GM06990 (cell line): Measurements from ENCODE around the gene KLF13.

ENCODE experiments used
- DNase-seq: peaks from one replicate; pipeline ENCODE4 v3.0.0-alpha.2; 2011; ENCODE audit not compliant: insufficient read length; ENCODE audit errors: extremely low read depth
- H3K27me3 ChIP-seq: replicated peaks from 2 replicates; pipeline ENCODE4 v1.6.0; 2011; ENCODE audit warnings: low read length; ENCODE audit not compliant: control insufficient read depth, insufficient read depth
- H3K36me3 ChIP-seq: 2 replicates; pipeline ENCODE4 v1.5.1; 2011; ENCODE audit warnings: low read length; ENCODE audit not compliant: control insufficient read depth, insufficient read depth
- H3K4me3 ChIP-seq: replicated peaks from 2 replicates; pipeline ENCODE4 v1.5.1; 2011; ENCODE audit warnings: low read depth, mild to moderate bottlenecking, control low read depth, low read length
- TF ChIP-seq, protein P1 (sequence below): IDR thresholded peaks from 2 replicates; pipeline ENCODE4 v1.5.1; 2011; ENCODE audit warnings: low read length, control low read depth, mild to moderate bottlenecking, inconsistent platforms; ENCODE audit not compliant: insufficient read depth, poor library complexity, severe bottlenecking

The KLF13 gene

DNA sequence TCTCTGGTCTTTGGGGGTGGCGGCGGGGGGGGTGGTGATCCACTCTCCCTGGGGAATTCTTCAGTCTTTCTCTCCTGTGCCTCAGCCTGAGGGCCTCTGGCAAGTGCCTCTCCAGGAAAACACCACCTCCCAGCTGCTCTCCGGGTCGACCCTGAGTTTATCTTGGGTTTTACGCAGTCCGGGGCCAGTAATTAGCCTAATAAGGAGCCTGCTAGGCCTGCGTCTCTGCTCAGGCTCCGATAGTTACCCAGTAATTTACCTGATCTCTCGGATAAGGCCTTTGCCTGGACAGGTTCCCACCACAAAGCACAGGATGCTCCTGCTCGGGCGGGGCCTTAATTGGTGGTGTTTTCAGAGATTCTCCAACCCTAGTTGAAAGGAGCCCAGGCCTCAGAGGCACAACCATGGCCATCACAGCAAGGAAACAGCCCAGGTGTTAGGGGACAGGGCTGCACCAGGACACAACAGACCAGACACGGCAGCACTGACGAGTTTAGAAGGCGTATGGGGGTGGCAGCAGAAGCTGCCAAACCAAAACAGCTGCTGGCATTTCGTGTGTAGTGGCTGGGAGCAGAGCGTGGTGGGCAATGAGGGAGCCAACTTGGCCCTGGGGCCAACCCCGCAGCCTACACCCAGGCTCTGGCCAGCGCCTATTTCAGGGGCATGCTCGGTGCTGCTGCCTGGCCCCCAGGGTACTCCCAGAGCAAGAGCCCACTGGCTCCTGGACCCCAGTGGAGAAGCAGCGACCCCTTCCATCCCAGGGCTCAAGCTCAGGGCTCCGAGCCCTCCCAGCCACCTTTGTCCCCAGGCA is 71.4 kb downstream of the KLF13 start:
- H3K36me3 ChIP-seq: no peaks in the 10 kb centered on the region
- no peaks in the 10 kb centered on the region; the same call in 1 of the 2 replicates for H3K27me3 ChIP-seq
- no peak for DNase-seq
- TF ChIP-seq, protein P1, sequence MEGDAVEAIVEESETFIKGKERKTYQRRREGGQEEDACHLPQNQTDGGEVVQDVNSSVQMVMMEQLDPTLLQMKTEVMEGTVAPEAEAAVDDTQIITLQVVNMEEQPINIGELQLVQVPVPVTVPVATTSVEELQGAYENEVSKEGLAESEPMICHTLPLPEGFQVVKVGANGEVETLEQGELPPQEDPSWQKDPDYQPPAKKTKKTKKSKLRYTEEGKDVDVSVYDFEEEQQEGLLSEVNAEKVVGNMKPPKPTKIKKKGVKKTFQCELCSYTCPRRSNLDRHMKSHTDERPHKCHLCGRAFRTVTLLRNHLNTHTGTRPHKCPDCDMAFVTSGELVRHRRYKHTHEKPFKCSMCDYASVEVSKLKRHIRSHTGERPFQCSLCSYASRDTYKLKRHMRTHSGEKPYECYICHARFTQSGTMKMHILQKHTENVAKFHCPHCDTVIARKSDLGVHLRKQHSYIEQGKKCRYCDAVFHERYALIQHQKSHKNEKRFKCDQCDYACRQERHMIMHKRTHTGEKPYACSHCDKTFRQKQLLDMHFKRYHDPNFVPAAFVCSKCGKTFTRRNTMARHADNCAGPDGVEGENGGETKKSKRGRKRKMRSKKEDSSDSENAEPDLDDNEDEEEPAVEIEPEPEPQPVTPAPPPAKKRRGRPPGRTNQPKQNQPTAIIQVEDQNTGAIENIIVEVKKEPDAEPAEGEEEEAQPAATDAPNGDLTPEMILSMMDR: no peak
- H3K4me3 ChIP-seq: no peak overlapping the region

DNA sequence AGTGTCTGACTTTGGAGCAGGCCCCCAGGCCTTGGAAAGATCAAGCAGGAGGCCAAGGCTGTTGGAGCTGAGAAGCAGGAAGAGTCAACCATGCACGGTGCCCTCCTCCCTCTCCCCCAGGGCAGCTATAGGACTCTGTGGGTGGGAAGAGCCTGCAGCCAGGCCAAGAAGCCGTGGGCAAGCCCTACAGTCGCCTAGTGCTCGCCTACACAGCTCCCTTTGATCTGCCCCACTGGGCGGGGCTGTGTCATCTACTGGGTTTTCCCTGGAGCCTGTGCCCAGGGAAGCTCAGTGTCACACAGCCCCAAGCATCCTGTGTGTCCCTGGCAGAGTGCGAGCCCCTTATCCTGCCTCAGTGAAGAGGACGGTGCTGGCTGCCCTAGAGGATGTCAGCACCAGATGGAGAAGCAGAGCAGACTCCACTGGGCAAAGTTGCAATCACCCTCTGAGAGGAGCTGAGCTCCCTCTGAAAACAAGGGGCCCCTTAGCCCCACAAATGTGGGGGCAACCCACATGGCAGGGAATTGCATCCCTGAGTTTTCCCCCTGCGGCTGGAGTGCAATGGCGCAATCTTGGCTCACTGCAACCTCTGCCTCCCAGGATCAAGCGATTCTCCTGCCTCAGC is 72.2 kb downstream of the KLF13 start:
- H3K4me3 ChIP-seq: no peak overlapping the region
- TF ChIP-seq, protein P1: no peak
- no peaks in the 10 kb centered on the region for H3K36me3 ChIP-seq
- no peaks in the 10 kb centered on the region for H3K27me3 ChIP-seq
- no peak for DNase-seq

DNA sequence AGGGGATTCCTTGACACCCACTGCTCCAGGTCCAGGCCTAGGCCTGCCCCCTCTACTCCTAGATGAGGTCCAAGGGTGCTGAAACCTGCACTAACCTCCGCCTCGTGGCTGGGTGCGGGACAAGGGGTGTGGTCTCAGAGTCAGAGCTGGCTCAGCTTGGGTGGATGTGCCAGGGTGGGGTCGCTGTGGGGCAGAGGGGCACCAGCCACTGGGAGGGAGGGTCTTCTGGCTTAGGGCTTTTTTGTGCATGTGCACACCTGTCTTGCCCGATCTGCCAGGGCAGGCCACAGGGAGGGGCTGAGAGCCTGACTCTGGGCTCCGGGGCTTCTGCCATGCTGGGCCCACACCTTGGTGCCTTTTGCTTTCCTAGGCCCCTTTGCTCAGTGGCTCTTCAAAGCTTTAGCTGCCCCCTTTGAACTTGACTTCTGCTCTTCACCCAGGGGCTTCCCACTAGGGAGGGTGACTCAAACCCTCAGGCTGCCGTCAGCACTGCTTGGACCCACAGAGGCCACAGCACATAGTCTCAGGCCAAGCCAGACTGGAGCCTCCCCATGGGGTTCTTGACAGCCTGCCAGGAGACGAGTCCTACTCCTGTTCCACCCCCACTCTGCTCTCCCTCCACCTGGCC is 73.0 kb downstream of the KLF13 start:
- DNase-seq: no peak
- Histone ChIP-seq H3K27me3 (no peaks in the 10 kb centered on the region), H3K4me3 (no peak overlapping the region), H3K36me3 (no peaks in the 10 kb centered on the region)
- TF ChIP-seq, protein P1: no peak

DNA sequence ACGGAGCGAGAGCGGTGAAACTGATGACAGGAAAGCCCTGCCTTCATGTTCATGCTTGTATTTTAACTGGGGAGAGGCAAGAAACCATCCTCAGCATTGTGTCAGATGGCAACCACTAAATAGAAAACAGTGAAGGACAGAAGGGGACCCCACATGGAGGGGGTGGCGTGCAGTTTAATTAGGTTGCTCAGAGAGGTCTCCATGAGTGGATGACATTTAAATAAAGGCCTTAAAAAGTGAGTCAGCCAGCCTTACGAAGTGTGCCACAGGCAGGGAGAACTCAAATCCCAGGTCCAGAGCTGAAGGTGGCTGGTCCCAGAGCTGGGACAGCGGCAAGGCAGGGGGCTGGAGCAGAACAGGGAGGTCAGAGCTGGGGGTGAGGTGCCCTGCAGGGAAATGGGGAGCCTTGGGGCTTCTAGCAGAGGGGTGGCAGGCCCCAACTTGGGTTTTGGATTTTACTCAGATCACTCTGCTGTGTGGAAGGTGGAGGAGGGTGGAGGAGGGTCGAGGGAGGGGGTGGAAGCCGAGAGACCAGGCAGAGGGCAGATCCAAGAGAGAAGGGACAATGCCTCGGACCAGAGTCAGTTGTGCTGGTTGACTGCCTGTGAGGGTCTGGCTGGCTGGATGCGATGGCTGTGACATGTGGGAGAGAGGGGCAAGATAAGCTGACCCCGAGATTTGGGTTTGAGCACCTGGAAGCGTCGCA is 73.7 kb downstream of the KLF13 start:
- DNase-seq: no peak
- TF ChIP-seq, protein P1: no peak
- H3K27me3 ChIP-seq: no peaks in the 10 kb centered on the region
- no peak overlapping the region for H3K4me3 ChIP-seq
- H3K36me3 ChIP-seq: no peaks in the 10 kb centered on the region

DNA sequence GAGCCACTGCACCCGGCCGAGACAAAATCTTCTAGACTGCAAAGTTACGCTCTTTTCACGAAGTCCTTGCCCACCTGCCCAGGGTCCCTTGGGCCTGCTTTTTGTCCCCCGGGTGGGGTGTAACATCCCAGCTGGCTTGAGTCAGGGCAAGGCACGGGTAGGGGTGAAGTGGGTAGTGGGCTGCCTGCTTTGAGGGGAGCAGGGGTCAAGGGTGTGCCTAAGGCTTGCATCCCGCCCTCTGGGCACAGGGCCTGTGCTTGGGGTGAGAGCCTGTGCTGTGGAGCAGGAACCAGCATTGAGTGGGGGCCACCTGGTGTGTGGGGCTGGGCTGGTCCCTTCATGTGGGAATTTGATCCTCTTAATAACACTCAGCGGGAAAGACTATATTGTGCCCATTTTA is 74.6 kb downstream of the KLF13 start:
- TF ChIP-seq, protein P1: no peak

More for the DNA sequence above, 74.6 kb downstream of the KLF13 start:
- DNase-seq: no peak
- Histone ChIP-seq H3K4me3 (no peak overlapping the region), H3K36me3 (no peaks in the 10 kb centered on the region), H3K27me3 (no peaks in the 10 kb centered on the region)
